ENCODE results near the gene GAB2.
A peak's percentile ranks its signal among the peaks of the same experiment; 100 is the strongest.

Gene GAB2

GRCh38 chr11:78432956-78433355 lies 15.3 kb upstream of the GAB2 start:
- no peaks in the 10 kb centered on the region for H3K9me3 Mint-ChIP-seq
- H3K4me1 Mint-ChIP-seq: peaks cover 14% of the 10 kb centered on the region
- DNase-seq (no peak), ATAC-seq (no peak)
- no peak overlapping the region for H3K27ac Mint-ChIP-seq
- H3K27me3 Mint-ChIP-seq: no peaks in the 10 kb centered on the region
- H3K4me3 Mint-ChIP-seq: no peak overlapping the region

- no peak overlapping the region for H3K27ac Mint-ChIP-seq
- H3K27me3 Mint-ChIP-seq: no peaks in the 10 kb centered on the region
- DNase-seq: no peak
- H3K9me3 Mint-ChIP-seq: no peaks in the 10 kb centered on the region
- H3K4me3 Mint-ChIP-seq: no peak overlapping the region
- peaks cover 21% of the 10 kb centered on the region for H3K4me1 Mint-ChIP-seq
- no peak for ATAC-seq
Measured at GRCh38 chr11:78432058-78432515, 14.5 kb upstream of the GAB2 start.

- no peak for DNase-seq
- no peak overlapping the region for H3K4me3 Mint-ChIP-seq
- no peaks in the 10 kb centered on the region for H3K9me3 Mint-ChIP-seq
- ATAC-seq: peak; percentile 53
- no peaks in the 10 kb centered on the region for H3K27me3 Mint-ChIP-seq
- peaks cover 36% of the 10 kb centered on the region for H3K4me1 Mint-ChIP-seq
- H3K27ac Mint-ChIP-seq: no peak overlapping the region
Measured at GRCh38 chr11:78429660-78430059, 12.0 kb upstream of the GAB2 start.

- no peak for DNase-seq
- Mint-ChIP-seq H3K27me3 (no peaks in the 10 kb centered on the region), H3K9me3 (no peaks in the 10 kb centered on the region), H3K27ac (no peak overlapping the region), H3K4me1 (peaks cover 40% of the 10 kb centered on the region), H3K4me3 (no peak overlapping the region)
- ATAC-seq: no peak
Measured at GRCh38 chr11:78429209-78429608, 11.6 kb upstream of the GAB2 start.

GRCh38 chr11:78428773-78429172 lies 11.2 kb upstream of the GAB2 start:
- no peak overlapping the region for H3K27ac Mint-ChIP-seq
- no peak for ATAC-seq

GRCh38 chr11:78428266-78428636 lies 10.6 kb upstream of the GAB2 start:
- ATAC-seq (no peak), DNase-seq (no peak)
- Mint-ChIP-seq H3K4me1 (peaks cover 40% of the 10 kb centered on the region), H3K4me3 (no peak overlapping the region), H3K27ac (no peak overlapping the region), H3K9me3 (no peaks in the 10 kb centered on the region), H3K27me3 (no peaks in the 10 kb centered on the region)

More at GRCh38 chr11:78428773-78429172, 11.2 kb upstream of the GAB2 start:
- H3K27me3 Mint-ChIP-seq: no peaks in the 10 kb centered on the region
- no peak for DNase-seq
- no peaks in the 10 kb centered on the region for H3K9me3 Mint-ChIP-seq
- no peak overlapping the region for H3K4me3 Mint-ChIP-seq
- peaks cover 40% of the 10 kb centered on the region for H3K4me1 Mint-ChIP-seq

- no peaks in the 10 kb centered on the region for H3K9me3 Mint-ChIP-seq
- no peak overlapping the region for H3K27ac Mint-ChIP-seq
- H3K27me3 Mint-ChIP-seq: no peaks in the 10 kb centered on the region
- no peak for DNase-seq
- peak; percentile 77 for ATAC-seq
- H3K4me3 Mint-ChIP-seq: peak overlapping the region in 1 of 2 donors; percentile 12
- peaks cover 40% of the 10 kb centered on the region for H3K4me1 Mint-ChIP-seq
Measured at GRCh38 chr11:78427615-78428265, 10.1 kb upstream of the GAB2 start.

GRCh38 chr11:78426845-78427244 lies 9.2 kb upstream of the GAB2 start:
- Mint-ChIP-seq H3K4me3 (no peak overlapping the region), H3K27me3 (peaks cover 4% of the 10 kb centered on the region), H3K9me3 (no peaks in the 10 kb centered on the region), H3K27ac (no peak overlapping the region), H3K4me1 (peaks cover 40% of the 10 kb centered on the region)
- ATAC-seq: peak; percentile 54
- DNase-seq: no peak

GRCh38 chr11:78425399-78426070 lies 7.9 kb upstream of the GAB2 start:
- Mint-ChIP-seq H3K4me1 (peaks cover 48% of the 10 kb centered on the region), H3K27me3 (peaks cover 17% of the 10 kb centered on the region), H3K27ac (no peak overlapping the region), H3K4me3 (no peak overlapping the region), H3K9me3 (no peaks in the 10 kb centered on the region)
- DNase-seq (no peak), ATAC-seq (no peak)

- H3K4me3 Mint-ChIP-seq: no peak overlapping the region
- H3K9me3 Mint-ChIP-seq: no peaks in the 10 kb centered on the region
- peaks cover 26% of the 10 kb centered on the region for H3K27me3 Mint-ChIP-seq
- peaks cover 50% of the 10 kb centered on the region for H3K4me1 Mint-ChIP-seq
- H3K27ac Mint-ChIP-seq: no peak overlapping the region
- DNase-seq: no peak
- ATAC-seq: no peak
Measured at GRCh38 chr11:78424334-78425270, 7.0 kb upstream of the GAB2 start.

GRCh38 chr11:78423241-78423640 lies 5.6 kb upstream of the GAB2 start:
- Mint-ChIP-seq H3K4me1 (peaks cover 51% of the 10 kb centered on the region), H3K9me3 (no peaks in the 10 kb centered on the region), H3K27ac (no peak overlapping the region), H3K27me3 (peaks cover 40% of the 10 kb centered on the region), H3K4me3 (no peak overlapping the region)
- ATAC-seq (no peak), DNase-seq (no peak)

- H3K9me3 Mint-ChIP-seq: no peaks in the 10 kb centered on the region
- DNase-seq (peak; percentile 44 to 52), ATAC-seq (peak; percentile 11)
- H3K4me3 Mint-ChIP-seq: peak overlapping the region; percentile 16 to 68
- no peak overlapping the region for H3K27ac Mint-ChIP-seq
- peaks cover 55% of the 10 kb centered on the region for H3K27me3 Mint-ChIP-seq
- H3K4me1 Mint-ChIP-seq: peaks cover 43% of the 10 kb centered on the region
Measured at GRCh38 chr11:78420796-78421209, 3.2 kb upstream of the GAB2 start.

GRCh38 chr11:78420255-78420764 lies 2.7 kb upstream of the GAB2 start:
- DNase-seq: peak; percentile 31 to 33
- ATAC-seq: no peak
- H3K27me3 Mint-ChIP-seq: peaks cover 56% of the 10 kb centered on the region
- no peak overlapping the region for H3K27ac Mint-ChIP-seq
- peak overlapping the region; percentile 16 to 68 for H3K4me3 Mint-ChIP-seq
- no peaks in the 10 kb centered on the region for H3K9me3 Mint-ChIP-seq
- H3K4me1 Mint-ChIP-seq: peaks cover 43% of the 10 kb centered on the region

GRCh38 chr11:78419327-78419726 lies 1.7 kb upstream of the GAB2 start:
- Mint-ChIP-seq H3K27ac (no peak overlapping the region), H3K27me3 (peaks cover 56% of the 10 kb centered on the region), H3K4me1 (peaks cover 36% of the 10 kb centered on the region), H3K9me3 (no peaks in the 10 kb centered on the region), H3K4me3 (no peak overlapping the region)
- ATAC-seq (no peak), DNase-seq (no peak)

- H3K9me3 Mint-ChIP-seq: no peaks in the 10 kb centered on the region
- peak overlapping the region; percentile 70 to 75 for H3K4me3 Mint-ChIP-seq
- no peak overlapping the region for H3K27ac Mint-ChIP-seq
- H3K27me3 Mint-ChIP-seq: peaks cover 56% of the 10 kb centered on the region
- DNase-seq: no peak
- peaks cover 34% of the 10 kb centered on the region for H3K4me1 Mint-ChIP-seq
- ATAC-seq: no peak
Measured at GRCh38 chr11:78418584-78419211, 1.1 kb upstream of the GAB2 start.
